Calu3 (cell line): Measurements from ENCODE around the gene ESRRB. TPM values are rescaled to one million over a fixed set of nuclear protein-coding genes. Genes with fewer than 3 reads are reported as not detected.

Experiments
- BruUV-seq: library from RNA; stranded (reverse); fragments of 400-500 nt; replicated peaks from 2 replicates; lab custom pipeline; 2021; lab: Mats Ljungman, UMichigan
- CTCF ChIA-PET: fragments of 300-600 bp; sonication (Branson Sonifier 250); formaldehyde crosslinking; loops from one replicate; lab custom pipeline; 2022; ENCODE audit warnings: antibody characterized with exemption; lab: Charles Lee
- DNase-seq: peaks from one replicate; pipeline ENCODE4 v3.0.0; 2022
- H3K27ac Mint-ChIP-seq: one replicate; pipeline ENCODE4 v1.8.0; 2022; ENCODE audit warnings: mixed read lengths; ENCODE audit not compliant: unreplicated experiment
- H3K27me3 Mint-ChIP-seq: one replicate; pipeline ENCODE4 v1.8.0; 2022; ENCODE audit warnings: mixed read lengths; ENCODE audit not compliant: unreplicated experiment
- H3K36me3 Mint-ChIP-seq: one replicate; pipeline ENCODE4 v1.8.0; 2022; ENCODE audit warnings: mild to moderate bottlenecking, moderate library complexity, mixed read lengths; ENCODE audit not compliant: insufficient read depth, unreplicated experiment
- H3K4me1 Mint-ChIP-seq: one replicate; pipeline ENCODE4 v1.8.0; 2022; ENCODE audit warnings: mild to moderate bottlenecking, low read depth, mixed read lengths; ENCODE audit not compliant: unreplicated experiment
- H3K4me3 Mint-ChIP-seq: one replicate; pipeline ENCODE4 v1.8.0; 2022; ENCODE audit warnings: mild to moderate bottlenecking, low read depth, moderate library complexity, mixed read lengths; ENCODE audit not compliant: unreplicated experiment
- H3K9me3 Mint-ChIP-seq: one replicate; pipeline ENCODE4 v1.8.0; 2022; ENCODE audit warnings: low read depth, mixed read lengths; ENCODE audit not compliant: unreplicated experiment
- CTCF ChIP-seq: fragments of 200-600 bp; IDR thresholded peaks from one replicate; pipeline ENCODE4 v1.8.0; 2022; ENCODE audit warnings: antibody characterized with exemption; ENCODE audit not compliant: unreplicated experiment
- intact Hi-C: fragments of 100-400 bp; cut with micrococcal nuclease; formaldehyde crosslinking; loops from one replicate; pipeline ENCODE4 v1.10.0; 2022; ENCODE audit not compliant: unreplicated experiment
- total RNA-seq: library from RNA; stranded (reverse); gene quantifications from 2 replicates; pipeline ENCODE4 v1.2.3, GENCODE V29; 2022

ESRRB gene
- total RNA-seq, 1 experiment from 2014 or later = 0.21 TPM

- DNase-seq = no peak
- TF ChIP-seq CTCF = no peak
- intact Hi-C loops = no loop called here
- Mint-ChIP-seq H3K27me3 (peaks cover 74% of the 10 kb centered on the region), H3K9me3 (no peaks in the 10 kb centered on the region), H3K27ac (no peak overlapping the region), H3K4me1 (no peaks in the 10 kb centered on the region), H3K4me3 (no peak overlapping the region), H3K36me3 (no peaks in the 10 kb centered on the region)
- BruUV-seq = no TSS peak
- CTCF ChIA-PET = no interaction called here
These were observed 32.6 kb upstream of the ESRRB start for GRCh38 chr14:76343386-76343785.

DNA sequence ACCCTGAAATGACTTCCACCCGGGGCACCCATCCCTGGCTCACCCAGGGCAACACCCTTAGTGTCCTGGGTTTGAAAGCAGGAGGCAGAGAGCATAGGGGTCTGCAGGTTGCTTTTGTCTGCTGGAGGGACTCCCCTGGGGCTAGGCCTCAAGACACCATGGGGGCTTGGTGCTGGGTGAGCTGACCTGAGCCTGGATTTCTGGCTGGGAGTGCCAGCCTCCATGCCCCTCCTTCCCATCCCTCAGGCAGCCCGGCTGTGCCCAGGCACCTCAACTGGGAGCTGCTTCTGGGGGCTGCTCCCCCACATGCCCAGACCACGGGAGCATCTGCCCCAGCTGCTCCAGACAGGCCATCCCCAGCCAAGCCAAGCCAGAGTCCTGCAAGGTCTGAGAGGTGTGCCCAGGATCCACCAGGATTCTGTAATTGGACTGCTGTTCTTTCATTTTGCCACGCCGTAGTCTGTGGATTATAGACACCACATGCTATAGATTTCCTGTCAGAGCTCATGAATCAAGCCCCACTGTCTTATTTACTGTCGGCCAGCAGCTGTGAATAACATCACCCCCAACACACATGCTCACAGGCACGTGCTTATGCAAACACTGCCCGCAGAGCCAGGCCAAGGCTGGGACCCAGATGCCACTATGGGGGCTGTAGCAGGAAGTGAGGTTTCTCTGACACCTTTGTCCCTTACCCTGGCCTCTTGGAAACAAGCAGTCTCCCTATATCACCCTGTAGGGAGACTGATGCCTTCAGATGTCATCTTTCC lies 29.4 kb upstream of the ESRRB start:
- CTCF ChIA-PET = interaction anchor here (1.1 kb wide), 1 partner anchor 10 kb away, joined by 3 read pairs; no protein-coding TSS in a partner anchor
- intact Hi-C loops = no loop called here
- H3K36me3 Mint-ChIP-seq = no peaks in the 10 kb centered on the region
- H3K9me3 Mint-ChIP-seq = no peaks in the 10 kb centered on the region
- no peak for TF ChIP-seq CTCF
- no peak overlapping the region for H3K27ac Mint-ChIP-seq
- peaks cover 77% of the 10 kb centered on the region for H3K27me3 Mint-ChIP-seq
- no peak for DNase-seq
- no TSS peak for BruUV-seq
- no peak overlapping the region for H3K4me3 Mint-ChIP-seq
- H3K4me1 Mint-ChIP-seq = no peaks in the 10 kb centered on the region

DNA sequence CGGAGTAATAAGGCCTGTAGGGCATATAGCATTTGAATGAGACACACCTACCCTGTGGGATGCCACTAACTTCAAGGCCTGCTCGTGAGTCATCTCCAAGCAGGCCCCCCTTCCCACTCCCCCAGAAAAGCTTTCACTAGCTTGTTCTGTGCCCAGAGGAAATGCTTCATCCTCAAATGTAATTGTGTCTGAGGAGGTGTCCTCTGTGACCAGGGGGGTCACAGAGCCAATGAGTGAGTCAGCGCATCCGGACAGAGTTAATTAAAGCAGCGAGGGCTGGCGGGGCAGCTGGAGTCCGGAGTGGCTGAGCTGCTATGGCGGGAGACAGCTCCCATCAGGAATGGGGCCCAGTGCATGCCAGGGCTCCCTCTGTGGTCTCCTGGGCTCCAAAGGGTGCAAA lies 27.0 kb upstream of the ESRRB start:
- Mint-ChIP-seq H3K4me3 (no peak overlapping the region), H3K27ac (no peak overlapping the region), H3K36me3 (no peaks in the 10 kb centered on the region), H3K9me3 (no peaks in the 10 kb centered on the region), H3K4me1 (no peaks in the 10 kb centered on the region), H3K27me3 (peaks cover 57% of the 10 kb centered on the region)
- no peak for DNase-seq
- intact Hi-C loops = no loop called here
- TF ChIP-seq CTCF = no peak
- CTCF ChIA-PET = no interaction called here
- BruUV-seq = no TSS peak

DNA sequence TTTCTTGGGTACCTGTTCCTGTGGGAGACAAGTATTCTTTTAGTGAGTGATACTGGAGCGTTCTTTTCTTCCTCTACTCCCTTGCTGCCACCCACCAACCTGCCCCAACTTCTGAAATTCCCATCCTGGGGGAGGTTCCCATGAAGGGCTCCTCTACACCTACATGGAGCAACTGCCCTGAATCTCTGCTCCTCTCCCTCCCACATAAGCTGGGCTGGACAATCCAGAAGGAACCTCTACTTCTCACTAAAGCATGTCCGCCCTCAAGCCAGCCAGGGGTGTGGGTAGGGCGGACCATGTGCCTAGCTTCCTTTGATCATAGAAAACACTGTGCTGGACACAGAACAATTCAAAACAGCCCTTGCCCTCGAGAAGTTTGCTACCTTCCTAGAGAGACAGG lies 25.9 kb upstream of the ESRRB start:
- H3K4me3 Mint-ChIP-seq = no peak overlapping the region

More for the DNA sequence above, 25.9 kb upstream of the ESRRB start:
- Mint-ChIP-seq H3K27me3 (peaks cover 52% of the 10 kb centered on the region), H3K4me1 (no peaks in the 10 kb centered on the region), H3K9me3 (no peaks in the 10 kb centered on the region), H3K36me3 (no peaks in the 10 kb centered on the region), H3K27ac (no peak overlapping the region)
- CTCF ChIA-PET = interaction anchor here (1.4 kb wide), 1 partner anchor 299 kb away, joined by 3 read pairs; no protein-coding TSS in a partner anchor
- no TSS peak for BruUV-seq
- no peak for DNase-seq
- intact Hi-C loops = loop anchor here (5.0 kb wide), 1 partner anchor 148 kb away; no protein-coding TSS in a partner anchor
- TF ChIP-seq CTCF = no peak
